Measurements from ENCODE around the gene RNF220. TPM values are rescaled to one million over a fixed set of nuclear protein-coding genes. Genes with fewer than 3 reads are reported as not detected.

RNF220 gene
- total RNA-seq, 1 donor from 2014 or later, result 62.6 TPM

DNA sequence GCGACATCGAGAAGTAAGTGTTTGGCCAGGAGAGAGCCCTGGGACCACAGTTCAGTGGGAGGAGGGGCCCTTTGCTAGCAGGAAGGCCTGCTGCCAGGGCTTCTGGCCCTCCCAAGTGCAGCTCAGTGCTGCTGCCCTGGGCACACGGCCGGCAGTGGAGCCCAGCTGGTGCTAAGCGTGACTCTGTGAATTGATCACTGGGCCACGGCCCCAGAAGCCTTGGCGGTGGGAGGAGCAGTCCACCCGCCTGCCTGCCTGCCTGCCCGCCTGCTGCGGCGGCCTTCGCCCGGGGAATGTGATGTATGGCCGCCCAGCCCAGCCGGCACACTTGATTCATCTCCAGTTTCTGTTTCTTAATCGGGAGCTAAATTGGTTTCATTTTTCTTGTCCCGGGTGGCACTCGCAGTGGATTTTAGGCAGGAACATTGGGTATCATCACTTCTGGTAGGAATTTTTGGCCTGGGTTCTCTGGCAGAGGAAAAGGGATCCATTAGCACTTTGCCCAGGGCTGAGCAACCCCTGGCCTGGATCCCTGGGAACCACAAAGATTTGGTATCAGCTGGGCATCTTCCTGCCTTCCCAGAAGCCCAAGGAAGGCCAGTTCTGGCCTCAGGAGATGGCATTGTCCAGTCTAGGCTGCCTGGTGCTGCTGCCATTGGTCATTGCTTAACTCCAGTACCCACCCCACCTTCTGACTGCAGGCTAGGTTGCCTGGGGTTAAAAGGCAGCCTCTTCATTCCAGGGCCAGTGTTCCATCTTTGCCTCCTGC lies 240.6 kb downstream of the RNF220 start:
- TF ChIP-seq, protein P1, sequence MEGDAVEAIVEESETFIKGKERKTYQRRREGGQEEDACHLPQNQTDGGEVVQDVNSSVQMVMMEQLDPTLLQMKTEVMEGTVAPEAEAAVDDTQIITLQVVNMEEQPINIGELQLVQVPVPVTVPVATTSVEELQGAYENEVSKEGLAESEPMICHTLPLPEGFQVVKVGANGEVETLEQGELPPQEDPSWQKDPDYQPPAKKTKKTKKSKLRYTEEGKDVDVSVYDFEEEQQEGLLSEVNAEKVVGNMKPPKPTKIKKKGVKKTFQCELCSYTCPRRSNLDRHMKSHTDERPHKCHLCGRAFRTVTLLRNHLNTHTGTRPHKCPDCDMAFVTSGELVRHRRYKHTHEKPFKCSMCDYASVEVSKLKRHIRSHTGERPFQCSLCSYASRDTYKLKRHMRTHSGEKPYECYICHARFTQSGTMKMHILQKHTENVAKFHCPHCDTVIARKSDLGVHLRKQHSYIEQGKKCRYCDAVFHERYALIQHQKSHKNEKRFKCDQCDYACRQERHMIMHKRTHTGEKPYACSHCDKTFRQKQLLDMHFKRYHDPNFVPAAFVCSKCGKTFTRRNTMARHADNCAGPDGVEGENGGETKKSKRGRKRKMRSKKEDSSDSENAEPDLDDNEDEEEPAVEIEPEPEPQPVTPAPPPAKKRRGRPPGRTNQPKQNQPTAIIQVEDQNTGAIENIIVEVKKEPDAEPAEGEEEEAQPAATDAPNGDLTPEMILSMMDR (IDR thresholded peaks at IDR 0.05; ENCODE audit: borderline replicate concordance), result no peak
- Histone ChIP-seq H3K9me3 (replicated peaks) (no peaks in the 10 kb centered on the region), H3K4me1 (peaks cover 61% of the 10 kb centered on the region), H3K27me3 (ENCODE audit: low read depth) (no peaks in the 10 kb centered on the region), H3K27ac (replicated peaks) (peak overlapping the region; percentile 59), H3K4me3 (no peak overlapping the region), H3K36me3 (peaks cover 98% of the 10 kb centered on the region)
- intact Hi-C loops (cut with micrococcal nuclease), result no loop called here
- peak; percentile 28 for DNase-seq

DNA sequence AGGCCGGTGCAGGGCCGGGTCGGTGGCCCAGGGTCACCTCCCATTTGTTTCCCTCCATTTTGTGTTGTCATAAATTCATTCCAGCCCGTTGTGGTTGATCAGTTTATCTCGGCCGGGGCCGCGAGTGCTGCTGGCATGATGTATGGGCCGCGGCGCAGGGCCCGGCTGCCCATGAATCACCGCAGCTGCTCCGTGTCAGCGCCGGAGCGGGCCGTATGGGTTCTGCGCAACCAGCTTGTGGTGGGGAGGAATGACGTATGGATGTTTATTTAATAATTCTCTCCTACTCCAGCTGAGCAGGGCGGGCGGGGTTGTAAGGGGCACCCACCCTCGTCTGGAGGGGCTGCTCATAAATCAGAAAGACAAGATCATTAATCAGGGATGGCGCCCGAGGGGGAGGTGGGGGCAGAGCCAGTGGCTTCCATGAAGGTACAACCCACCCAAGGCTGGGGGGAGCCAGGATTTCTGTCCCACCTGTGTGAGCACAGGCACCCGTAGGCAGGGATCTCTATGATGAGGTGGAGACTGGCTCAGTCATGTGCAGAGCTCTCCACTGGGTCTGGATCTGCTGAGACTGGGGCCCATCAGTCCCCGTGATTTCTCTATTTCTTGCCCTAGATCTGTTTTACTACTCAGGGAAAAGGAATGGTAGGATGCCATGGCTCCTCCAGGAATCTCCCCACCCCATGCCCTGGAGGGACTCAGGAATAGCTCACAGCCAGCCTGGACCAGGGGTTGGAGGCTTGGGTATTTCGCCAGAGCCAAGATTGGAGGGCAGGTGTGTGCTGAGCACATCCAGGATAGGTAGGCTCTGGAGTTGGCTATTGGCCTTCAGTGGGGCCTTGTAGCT lies 241.4 kb downstream of the RNF220 start:
- no peak overlapping the region for H3K4me3 ChIP-seq
- peaks cover 56% of the 10 kb centered on the region for H3K4me1 ChIP-seq
- H3K27ac ChIP-seq (replicated peaks), result peak overlapping the region; percentile 59
- H3K27me3 ChIP-seq (ENCODE audit: low read depth), result no peaks in the 10 kb centered on the region
- peaks cover 98% of the 10 kb centered on the region for H3K36me3 ChIP-seq
- intact Hi-C loops (cut with micrococcal nuclease), result no loop called here
- no peaks in the 10 kb centered on the region for H3K9me3 ChIP-seq (replicated peaks)
- DNase-seq, result no peak
- TF ChIP-seq, protein P1 (IDR thresholded peaks at IDR 0.05; ENCODE audit: borderline replicate concordance), result no peak

DNA sequence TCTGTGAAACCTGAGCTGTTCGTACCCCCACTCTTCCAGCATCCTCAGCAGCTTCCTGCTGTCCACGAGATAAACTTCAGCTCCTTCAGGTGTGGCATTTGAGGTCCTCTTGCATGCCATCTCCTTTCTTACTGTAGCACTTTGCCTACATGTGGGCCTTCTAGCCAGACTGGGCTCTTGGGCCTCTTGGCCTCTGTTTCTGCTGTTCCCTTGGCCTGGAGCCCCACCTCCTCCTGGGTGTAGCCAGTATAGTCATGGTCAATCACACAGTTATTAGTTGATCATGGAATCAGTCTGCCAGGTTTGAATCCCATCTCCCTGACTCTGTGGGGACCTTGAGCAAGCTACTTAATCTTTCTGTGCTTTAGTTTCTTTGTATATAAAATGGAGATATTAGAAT lies 242.8 kb downstream of the RNF220 start:
- Histone ChIP-seq H3K4me3 (no peak overlapping the region), H3K36me3 (peaks cover 91% of the 10 kb centered on the region), H3K9me3 (replicated peaks) (no peaks in the 10 kb centered on the region), H3K27ac (replicated peaks) (no peak overlapping the region), H3K4me1 (peaks cover 42% of the 10 kb centered on the region), H3K27me3 (ENCODE audit: low read depth) (no peaks in the 10 kb centered on the region)
- intact Hi-C loops (cut with micrococcal nuclease), result no loop called here
- TF ChIP-seq, protein P1 (IDR thresholded peaks at IDR 0.05; ENCODE audit: borderline replicate concordance), result no peak
- no peak for DNase-seq

DNA sequence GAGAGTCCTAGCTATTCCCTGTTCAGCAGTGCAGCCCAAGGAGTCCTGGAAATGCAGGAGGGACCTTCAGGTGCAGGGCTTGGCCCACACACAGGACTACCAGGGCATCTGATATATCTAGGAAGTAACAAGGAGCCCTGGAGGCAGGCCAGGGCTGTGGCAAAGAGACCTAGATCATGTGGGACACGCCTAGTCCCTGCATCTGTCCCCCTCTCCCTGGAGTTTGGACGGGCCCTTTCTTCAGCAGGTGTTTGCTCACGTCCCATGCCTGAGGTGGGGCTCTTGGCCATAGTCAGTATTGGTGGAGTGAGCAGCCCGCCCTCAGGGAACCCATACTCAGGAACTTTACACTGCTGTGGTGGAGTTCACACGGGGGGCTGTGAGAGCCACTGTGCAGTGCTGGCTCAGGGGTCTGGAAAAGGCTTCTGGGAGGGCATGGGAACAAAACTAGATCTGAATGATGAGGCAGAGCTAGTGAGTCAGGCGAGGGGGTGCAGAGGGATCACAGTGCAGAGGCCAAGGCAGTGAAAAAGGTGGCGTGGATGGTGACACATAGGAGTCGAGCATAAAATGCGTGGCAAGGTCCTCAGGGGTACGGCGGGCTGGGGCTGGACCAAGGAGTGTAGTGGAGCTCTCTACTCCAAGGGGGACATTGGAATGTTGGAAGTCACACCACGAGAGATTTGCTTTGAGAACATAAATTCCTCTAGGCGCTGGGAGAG lies 243.6 kb downstream of the RNF220 start:
- intact Hi-C loops (cut with micrococcal nuclease), result no loop called here
- no peak overlapping the region for H3K4me3 ChIP-seq
- no peaks in the 10 kb centered on the region for H3K9me3 ChIP-seq (replicated peaks)
- peaks cover 88% of the 10 kb centered on the region for H3K36me3 ChIP-seq
- no peak for DNase-seq
- peaks cover 34% of the 10 kb centered on the region for H3K4me1 ChIP-seq
- TF ChIP-seq, protein P1 (IDR thresholded peaks at IDR 0.05; ENCODE audit: borderline replicate concordance), result no peak
- H3K27me3 ChIP-seq (ENCODE audit: low read depth), result no peaks in the 10 kb centered on the region
- H3K27ac ChIP-seq (replicated peaks), result no peak overlapping the region

DNA sequence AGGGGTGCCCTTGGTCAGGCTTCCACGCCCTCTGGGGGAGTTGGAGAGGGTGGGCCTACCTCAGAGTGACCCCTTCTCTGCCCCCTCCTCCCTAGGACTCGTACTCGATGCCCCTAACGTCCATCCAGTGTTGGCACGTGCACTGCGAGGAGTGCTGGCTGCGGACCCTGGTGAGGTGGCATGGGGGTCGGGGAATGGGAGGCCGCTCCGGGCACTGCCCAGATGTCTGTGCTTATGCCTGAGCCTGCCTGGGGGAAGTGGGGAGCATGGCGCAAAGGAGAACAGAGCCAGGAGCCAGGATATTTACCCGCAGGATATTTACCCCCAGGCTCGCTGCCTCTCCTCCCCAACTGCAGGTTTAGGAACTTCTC lies 244.7 kb downstream of the RNF220 start:
- H3K4me1 ChIP-seq, result peaks cover 24% of the 10 kb centered on the region
- TF ChIP-seq, protein P1 (IDR thresholded peaks at IDR 0.05; ENCODE audit: borderline replicate concordance), result no peak
- H3K27me3 ChIP-seq (ENCODE audit: low read depth), result no peaks in the 10 kb centered on the region
- H3K9me3 ChIP-seq (replicated peaks), result no peaks in the 10 kb centered on the region
- DNase-seq, result no peak
- H3K27ac ChIP-seq (replicated peaks), result peak overlapping the region; percentile 84
- no peak overlapping the region for H3K4me3 ChIP-seq
- peaks cover 88% of the 10 kb centered on the region for H3K36me3 ChIP-seq
- intact Hi-C loops (cut with micrococcal nuclease), result no loop called here

Measured in left ventricle myocardium inferior (tissue), 1 donor.